Activated CD8-positive, alpha-beta memory T cell treated with anti-CD3 and anti-CD28 coated beads for 36 hours (primary cell): Measurements from ENCODE around the gene JAKMIP1. TPM values are rescaled to one million over a fixed set of nuclear protein-coding genes. Genes with fewer than 3 reads are reported as not detected.

ENCODE experiments used
- CTCF ChIA-PET: fragments of 350-600 bp; sonication (Branson Sonifier 250); formaldehyde crosslinking; loops from one replicate; lab custom pipeline; 2021; ENCODE audit warnings: antibody characterized with exemption; lab: Charles Lee
- POLR2A ChIA-PET: fragments of 350-600 bp; sonication (Branson Sonifier 250); formaldehyde crosslinking; loops from one replicate; lab custom pipeline; 2021; ENCODE audit warnings: antibody characterized with exemption; lab: Charles Lee
- total RNA-seq, 2 experiments: library from RNA; stranded (reverse); gene quantifications; one replicate each; pipeline ENCODE4 v1.2.3, GENCODE V29; 2021

The JAKMIP1 gene
- total RNA-seq, 2 experiments from 2014 or later: 12.4 to 12.5 TPM

- ChIA-PET POLR2A (no interaction called here), CTCF (no interaction called here)
Measured at GRCh38 chr4:6044276-6044675, 156.1 kb downstream of the JAKMIP1 start.

- ChIA-PET CTCF (interaction anchor here (0.6 kb wide), 1 partner anchor 298 kb away, joined by 3 read pairs; no protein-coding TSS in a partner anchor), POLR2A (no interaction called here)
Measured at GRCh38 chr4:6043843-6044242, 156.5 kb downstream of the JAKMIP1 start.

DNA sequence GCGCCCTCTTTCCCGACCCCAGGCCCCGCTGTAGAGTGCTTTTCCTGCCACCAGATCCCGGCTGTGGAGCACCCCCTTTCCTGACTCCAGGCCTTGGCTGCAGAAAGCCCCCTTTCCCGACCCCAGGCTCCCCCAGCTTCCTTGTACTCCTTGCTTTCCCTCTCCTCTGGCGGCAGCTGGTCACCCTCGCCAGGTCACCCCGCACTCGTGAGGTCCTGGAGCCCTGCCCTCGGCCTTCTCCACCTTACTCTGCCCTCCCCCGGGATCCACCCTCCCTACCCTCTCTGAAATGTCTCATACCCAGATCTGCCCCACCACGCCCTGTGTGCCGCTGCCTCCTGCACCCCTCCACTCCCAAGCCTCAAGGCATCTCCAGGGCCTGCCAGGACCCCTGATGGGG lies 157.2 kb downstream of the JAKMIP1 start:
- ChIA-PET CTCF (no interaction called here), POLR2A (no interaction called here)

DNA sequence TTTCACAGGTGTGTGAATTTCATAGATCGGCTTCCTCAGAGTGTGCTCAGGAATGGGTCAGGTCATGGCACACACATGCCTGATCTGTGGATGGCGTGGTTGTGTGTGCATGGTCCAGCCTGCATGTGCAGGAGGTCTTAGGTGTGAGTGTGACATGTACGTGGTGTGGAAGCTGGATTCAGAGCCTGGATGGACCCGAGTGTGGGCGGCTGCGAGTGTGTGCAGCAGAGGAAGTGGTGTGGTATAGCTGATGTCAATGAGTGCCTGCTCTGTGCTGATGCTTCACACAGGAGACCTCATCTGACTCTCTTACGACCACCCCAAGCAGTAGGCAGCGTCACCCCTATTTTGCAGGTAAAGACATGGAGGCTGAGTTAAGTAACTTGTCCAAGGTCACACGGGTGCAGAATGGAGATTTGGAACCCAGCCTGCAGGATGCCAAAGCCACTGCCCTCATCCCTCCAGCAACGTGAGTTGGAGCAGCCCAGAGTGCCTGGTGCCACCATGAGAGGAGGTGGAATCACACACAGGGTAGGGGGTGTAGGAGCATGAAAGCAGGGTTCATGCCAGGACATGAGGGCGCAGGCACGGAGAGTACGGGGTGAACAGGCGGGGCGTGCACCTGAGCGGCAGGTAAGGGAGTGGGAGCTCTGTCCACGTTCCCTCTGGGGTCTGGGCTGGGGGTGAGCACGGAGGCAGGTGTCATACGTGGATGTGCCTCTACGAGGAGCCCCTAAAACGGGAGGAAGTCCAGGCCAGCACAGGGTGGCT lies 157.9 kb downstream of the JAKMIP1 start:
- POLR2A ChIA-PET: no interaction called here
- CTCF ChIA-PET: no interaction called here

- ChIA-PET POLR2A (no interaction called here), CTCF (no interaction called here)
Measured at GRCh38 chr4:6041800-6042199, 158.5 kb downstream of the JAKMIP1 start.

DNA sequence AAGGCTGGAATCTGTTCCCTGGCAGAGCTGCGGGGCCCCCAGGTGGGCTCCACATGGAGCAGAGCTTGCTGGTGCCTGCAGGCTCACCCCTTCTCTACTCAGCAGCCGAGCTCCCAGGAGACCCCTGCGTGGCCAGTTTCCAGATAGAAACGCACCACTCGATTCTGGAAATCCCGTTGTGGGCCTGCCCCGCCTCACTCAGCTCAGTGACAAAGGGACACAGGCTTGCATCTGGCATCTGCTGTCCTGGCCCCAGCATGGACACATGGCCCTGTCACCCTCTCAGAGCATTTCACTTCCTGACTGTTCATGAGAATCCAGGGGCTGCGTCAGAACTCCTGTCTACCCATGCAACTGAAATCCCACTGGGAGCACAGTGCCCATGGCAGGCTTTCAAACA lies 161.6 kb downstream of the JAKMIP1 start:
- ChIA-PET CTCF (no interaction called here), POLR2A (no interaction called here)

DNA sequence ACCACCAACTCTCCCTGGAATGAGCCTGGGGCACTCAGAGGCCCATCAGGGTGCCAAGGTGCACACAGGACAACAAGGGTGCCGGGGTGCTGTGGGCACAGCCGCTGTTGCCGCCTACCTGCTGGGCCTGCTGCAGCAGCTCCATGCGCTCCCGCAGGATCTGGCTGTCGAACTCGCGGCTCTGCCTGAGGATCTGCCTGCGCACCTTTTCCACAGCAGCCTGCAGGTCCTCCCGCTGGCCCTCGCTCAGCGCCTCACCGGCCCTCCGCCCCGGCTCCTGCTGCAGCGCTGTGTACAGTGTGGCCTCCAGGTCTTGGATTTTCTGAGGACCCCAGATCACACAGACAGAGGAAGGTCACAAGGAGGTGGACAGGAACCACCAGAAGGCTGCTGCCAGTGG lies 164.6 kb downstream of the JAKMIP1 start:
- ChIA-PET CTCF (no interaction called here), POLR2A (no interaction called here)

GRCh38 chr4:6033381-6033780 lies 167.0 kb downstream of the JAKMIP1 start:
- ChIA-PET POLR2A (no interaction called here), CTCF (no interaction called here)

- POLR2A ChIA-PET: no interaction called here
- CTCF ChIA-PET: no interaction called here
Measured at GRCh38 chr4:6032249-6033244, 167.8 kb downstream of the JAKMIP1 start.

DNA sequence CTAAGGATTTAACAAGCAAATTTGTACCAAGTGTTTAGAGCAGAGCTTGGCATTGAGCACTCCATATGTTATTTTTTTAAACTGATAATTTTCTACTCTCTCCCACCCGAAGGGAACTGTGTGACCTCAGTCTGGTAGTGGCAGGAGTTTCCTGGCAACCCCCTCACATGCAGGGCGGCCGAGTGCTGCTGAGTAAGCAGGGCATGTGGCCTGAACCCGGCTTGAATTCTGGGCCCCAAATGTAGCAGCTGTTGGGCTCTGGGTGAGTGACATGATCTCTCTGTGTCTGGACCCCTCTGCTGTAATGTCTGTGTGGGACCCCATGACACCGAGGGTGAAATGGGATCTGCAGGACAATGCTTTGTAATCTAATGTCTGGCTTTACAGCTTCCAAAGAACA lies 168.5 kb downstream of the JAKMIP1 start:
- ChIA-PET CTCF (no interaction called here), POLR2A (no interaction called here)

- CTCF ChIA-PET: no interaction called here
- POLR2A ChIA-PET: no interaction called here
Measured at GRCh38 chr4:6030679-6031078, 169.7 kb downstream of the JAKMIP1 start.

GRCh38 chr4:6029254-6029653 lies 171.1 kb downstream of the JAKMIP1 start:
- ChIA-PET CTCF (no interaction called here), POLR2A (no interaction called here)

DNA sequence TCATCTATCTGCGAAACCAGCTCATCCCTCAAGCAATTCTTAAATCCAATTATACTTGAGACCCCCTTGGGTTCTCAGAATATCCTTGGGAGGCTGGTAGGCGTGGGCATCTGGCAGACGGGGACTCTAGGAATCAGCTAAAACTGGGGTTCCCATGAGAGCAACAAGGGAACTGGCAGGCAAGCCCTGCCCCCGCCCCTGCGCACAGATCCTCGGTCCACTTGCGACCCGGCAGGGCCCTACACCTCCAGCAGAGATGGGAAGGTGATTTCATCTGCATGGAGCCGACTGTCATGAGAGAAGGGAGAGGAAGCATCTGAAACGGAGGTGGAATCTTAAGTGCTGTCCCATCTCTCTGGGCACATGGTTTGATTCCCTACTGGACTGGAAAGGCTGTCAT lies 172.2 kb downstream of the JAKMIP1 start:
- ChIA-PET CTCF (no interaction called here), POLR2A (no interaction called here)

- ChIA-PET CTCF (no interaction called here), POLR2A (no interaction called here)
Measured at GRCh38 chr4:6027392-6027791, 173.0 kb downstream of the JAKMIP1 start.

GRCh38 chr4:6024313-6024960 lies 175.9 kb downstream of the JAKMIP1 start:
- CTCF ChIA-PET: no interaction called here
- POLR2A ChIA-PET: no interaction called here

- ChIA-PET CTCF (no interaction called here), POLR2A (no interaction called here)
Measured at GRCh38 chr4:6023731-6024130, 176.6 kb downstream of the JAKMIP1 start.

GRCh38 chr4:6022607-6023288 lies 177.6 kb downstream of the JAKMIP1 start:
- POLR2A ChIA-PET: no interaction called here

DNA sequence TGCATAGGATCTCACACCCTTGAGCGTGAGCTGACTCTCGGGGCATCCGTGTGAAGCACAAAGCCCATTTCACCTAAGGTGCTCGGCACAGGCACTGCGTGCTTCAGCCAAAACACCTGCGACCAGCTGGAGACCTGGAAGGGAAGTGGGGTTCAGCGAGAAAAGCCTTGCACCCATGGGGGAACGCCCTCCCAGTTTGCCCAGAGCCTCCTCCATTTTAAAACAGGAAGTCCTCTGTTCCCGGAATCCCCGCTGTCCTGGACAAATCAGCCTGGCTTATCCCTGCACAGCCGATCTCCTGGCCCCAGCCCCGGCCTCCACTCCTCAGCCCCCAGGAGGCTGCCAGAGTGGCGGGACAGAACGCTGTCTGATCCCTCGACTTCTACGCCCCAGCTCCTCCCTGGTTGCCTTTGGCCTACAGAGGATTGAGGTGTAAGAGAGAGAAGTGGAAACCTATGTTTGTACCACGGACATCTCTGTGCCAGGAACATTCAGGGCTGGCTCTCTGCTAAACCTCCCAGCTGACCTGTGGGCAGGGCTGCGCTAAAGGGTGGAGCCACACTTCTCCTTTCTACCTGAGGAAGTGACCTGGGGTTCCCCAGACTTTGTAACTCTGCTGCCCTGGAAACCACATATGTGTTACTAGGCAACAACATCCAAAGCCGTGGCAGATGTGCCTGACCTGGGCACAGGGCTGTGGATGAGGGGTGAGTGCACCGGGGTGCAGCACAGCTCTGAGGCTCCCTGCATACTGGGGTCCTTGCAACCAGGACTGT lies 178.3 kb downstream of the JAKMIP1 start:
- ChIA-PET CTCF (interaction anchor here (0.6 to 3.1 kb wide), 2 partner anchors 23 to 293 kb away, joined by 3 to 8 read pairs; no protein-coding TSS in a partner anchor), POLR2A (no interaction called here)

More at GRCh38 chr4:6022607-6023288, 177.6 kb downstream of the JAKMIP1 start:
- CTCF ChIA-PET: interaction anchor here (3.1 kb wide), 1 partner anchor 24 kb away, joined by 8 read pairs; no protein-coding TSS in a partner anchor
